ENCODE measurements around the gene TSGA10IP.

DNA sequence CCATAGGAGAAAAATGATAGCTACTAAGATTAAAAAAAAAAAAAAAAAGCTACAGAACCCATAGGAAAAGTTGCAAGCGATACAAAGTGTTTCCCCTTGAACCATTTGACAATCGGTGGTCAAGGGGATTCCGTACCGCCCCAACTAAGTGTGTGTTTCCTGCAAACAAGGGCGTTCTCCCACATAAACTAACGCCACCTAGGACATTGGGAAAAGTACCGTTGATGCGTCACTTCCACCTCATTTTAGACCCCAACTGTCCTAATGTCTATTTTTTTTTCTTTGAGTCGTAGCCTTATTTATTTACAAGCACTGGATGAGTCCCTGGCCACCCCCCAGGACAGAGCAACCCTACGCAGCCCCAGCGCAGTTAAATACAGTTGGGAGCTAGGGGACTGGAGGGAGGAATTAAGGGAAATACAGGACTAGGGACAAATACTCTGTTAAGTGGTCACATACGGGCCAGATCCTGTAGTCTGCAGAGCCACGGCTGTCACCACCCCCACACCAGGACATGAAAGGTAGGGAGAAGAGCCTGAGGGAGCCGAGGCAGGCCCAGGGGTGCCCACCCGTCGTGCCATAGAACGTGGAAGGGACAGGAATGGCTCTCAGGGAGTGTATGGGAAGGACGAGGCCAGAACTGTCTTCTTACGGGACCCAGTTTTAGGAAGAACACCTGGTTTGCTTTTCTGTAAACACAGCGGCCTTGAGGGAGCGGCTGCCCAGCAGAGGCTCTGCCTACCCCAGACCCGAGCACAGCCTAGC is 37.7 kb downstream of the TSGA10IP start:
- TF ChIP-seq, protein P1, sequence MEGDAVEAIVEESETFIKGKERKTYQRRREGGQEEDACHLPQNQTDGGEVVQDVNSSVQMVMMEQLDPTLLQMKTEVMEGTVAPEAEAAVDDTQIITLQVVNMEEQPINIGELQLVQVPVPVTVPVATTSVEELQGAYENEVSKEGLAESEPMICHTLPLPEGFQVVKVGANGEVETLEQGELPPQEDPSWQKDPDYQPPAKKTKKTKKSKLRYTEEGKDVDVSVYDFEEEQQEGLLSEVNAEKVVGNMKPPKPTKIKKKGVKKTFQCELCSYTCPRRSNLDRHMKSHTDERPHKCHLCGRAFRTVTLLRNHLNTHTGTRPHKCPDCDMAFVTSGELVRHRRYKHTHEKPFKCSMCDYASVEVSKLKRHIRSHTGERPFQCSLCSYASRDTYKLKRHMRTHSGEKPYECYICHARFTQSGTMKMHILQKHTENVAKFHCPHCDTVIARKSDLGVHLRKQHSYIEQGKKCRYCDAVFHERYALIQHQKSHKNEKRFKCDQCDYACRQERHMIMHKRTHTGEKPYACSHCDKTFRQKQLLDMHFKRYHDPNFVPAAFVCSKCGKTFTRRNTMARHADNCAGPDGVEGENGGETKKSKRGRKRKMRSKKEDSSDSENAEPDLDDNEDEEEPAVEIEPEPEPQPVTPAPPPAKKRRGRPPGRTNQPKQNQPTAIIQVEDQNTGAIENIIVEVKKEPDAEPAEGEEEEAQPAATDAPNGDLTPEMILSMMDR (IDR thresholded peaks at IDR 0.05) = no peak
- TF ChIP-seq POLR2A (IDR thresholded peaks at IDR 0.05; ENCODE audit: low read depth) = no peak

Data from esophagus muscularis mucosa (tissue), 3 donors.